ENCODE data around the gene UBE2G2. TPM values are rescaled to one million over a fixed set of nuclear protein-coding genes. Genes with fewer than 3 reads are reported as not detected.

Gene UBE2G2
- polyA plus RNA-seq, 1 experiment = 93.2 TPM

GRCh38 chr21:44780767-44781459 is 20.7 kb downstream of the UBE2G2 start:
- DNase-seq (ENCODE audit: low read depth) = no peak
- ChIA-PET POLR2A (no interaction called here), CTCF (no interaction called here)
- no peak for TF ChIP-seq CTCF (IDR thresholded peaks at IDR 0.05; ENCODE audit: insufficient read depth, low read depth, low read length)
- Histone ChIP-seq H3K4me3 (ENCODE audit: low read depth, low read length) (no peak overlapping the region), H3K27me3 (ENCODE audit: control insufficient read depth, insufficient read depth, low read length) (no peaks in the 10 kb centered on the region), H3K36me3 (ENCODE audit: control insufficient read depth, insufficient read depth, low read length) (peaks cover 11% of the 10 kb centered on the region)

- no peak overlapping the region for H3K4me3 ChIP-seq (ENCODE audit: low read depth, low read length)
- peaks cover 13% of the 10 kb centered on the region for H3K36me3 ChIP-seq (ENCODE audit: control insufficient read depth, insufficient read depth, low read length)
- CTCF ChIA-PET = interaction anchor here (2.1 kb wide), 1 partner anchor 19 kb away, joined by 6 read pairs; no protein-coding TSS in a partner anchor
- H3K27me3 ChIP-seq (ENCODE audit: control insufficient read depth, insufficient read depth, low read length) = no peaks in the 10 kb centered on the region
- DNase-seq (ENCODE audit: low read depth) = no peak
- no peak for TF ChIP-seq CTCF (IDR thresholded peaks at IDR 0.05; ENCODE audit: insufficient read depth, low read depth, low read length)
- POLR2A ChIA-PET = no interaction called here
Measured at GRCh38 chr21:44780137-44780502, 21.5 kb downstream of the UBE2G2 start.

GRCh38 chr21:44779417-44780136 is 22.0 kb downstream of the UBE2G2 start:
- DNase-seq (ENCODE audit: low read depth) = no peak
- Histone ChIP-seq H3K36me3 (ENCODE audit: control insufficient read depth, insufficient read depth, low read length) (peaks cover 12% of the 10 kb centered on the region), H3K4me3 (ENCODE audit: low read depth, low read length) (no peak overlapping the region), H3K27me3 (ENCODE audit: control insufficient read depth, insufficient read depth, low read length) (no peaks in the 10 kb centered on the region)
- no peak for TF ChIP-seq CTCF (IDR thresholded peaks at IDR 0.05; ENCODE audit: insufficient read depth, low read depth, low read length)
- CTCF ChIA-PET = interaction anchor here (2.1 kb wide), 1 partner anchor 19 kb away, joined by 6 read pairs; no protein-coding TSS in a partner anchor
- POLR2A ChIA-PET = no interaction called here

GRCh38 chr21:44778983-44779382 is 22.6 kb downstream of the UBE2G2 start:
- no peak for TF ChIP-seq CTCF (IDR thresholded peaks at IDR 0.05; ENCODE audit: insufficient read depth, low read depth, low read length)
- DNase-seq (ENCODE audit: low read depth) = no peak
- Histone ChIP-seq H3K36me3 (ENCODE audit: control insufficient read depth, insufficient read depth, low read length) (peaks cover 14% of the 10 kb centered on the region), H3K4me3 (ENCODE audit: low read depth, low read length) (no peak overlapping the region), H3K27me3 (ENCODE audit: control insufficient read depth, insufficient read depth, low read length) (no peaks in the 10 kb centered on the region)
- ChIA-PET CTCF (interaction anchor here (2.1 kb wide), 1 partner anchor 20 kb away, joined by 6 read pairs; no protein-coding TSS in a partner anchor), POLR2A (no interaction called here)

- no peaks in the 10 kb centered on the region for H3K27me3 ChIP-seq (ENCODE audit: control insufficient read depth, insufficient read depth, low read length)
- peaks cover 14% of the 10 kb centered on the region for H3K36me3 ChIP-seq (ENCODE audit: control insufficient read depth, insufficient read depth, low read length)
- no peak overlapping the region for H3K4me3 ChIP-seq (ENCODE audit: low read depth, low read length)
- no peak for TF ChIP-seq CTCF (IDR thresholded peaks at IDR 0.05; ENCODE audit: insufficient read depth, low read depth, low read length)
- no peak for DNase-seq (ENCODE audit: low read depth)
- ChIA-PET CTCF (interaction anchor here (2.1 kb wide), 1 partner anchor 20 kb away, joined by 6 read pairs; no protein-coding TSS in a partner anchor), POLR2A (no interaction called here)
Measured at GRCh38 chr21:44778499-44778911, 23.1 kb downstream of the UBE2G2 start.

Data from BJ (cell line).